ENCODE measurements around the gene RGS17.
"Not testable (repeated sequence)": the region's sequence is repeated elsewhere in the genome, so short reads cannot be mapped to it uniquely, and the experiment has no call there.

- TF ChIP-seq CTCF, POLR2A (IDR thresholded peaks at IDR 0.05): not testable (repeated sequence)
Measured at GRCh38 chr6:153000790-153001189, 130.3 kb downstream of the RGS17 start.

Data from transverse colon (tissue), 3 donors.